Measurements from ENCODE around the gene ELMO1.

Gene ELMO1

GRCh38 chr7:37475646-37476045 lies 27.0 kb upstream of the ELMO1 start:
- TF ChIP-seq, protein P1, sequence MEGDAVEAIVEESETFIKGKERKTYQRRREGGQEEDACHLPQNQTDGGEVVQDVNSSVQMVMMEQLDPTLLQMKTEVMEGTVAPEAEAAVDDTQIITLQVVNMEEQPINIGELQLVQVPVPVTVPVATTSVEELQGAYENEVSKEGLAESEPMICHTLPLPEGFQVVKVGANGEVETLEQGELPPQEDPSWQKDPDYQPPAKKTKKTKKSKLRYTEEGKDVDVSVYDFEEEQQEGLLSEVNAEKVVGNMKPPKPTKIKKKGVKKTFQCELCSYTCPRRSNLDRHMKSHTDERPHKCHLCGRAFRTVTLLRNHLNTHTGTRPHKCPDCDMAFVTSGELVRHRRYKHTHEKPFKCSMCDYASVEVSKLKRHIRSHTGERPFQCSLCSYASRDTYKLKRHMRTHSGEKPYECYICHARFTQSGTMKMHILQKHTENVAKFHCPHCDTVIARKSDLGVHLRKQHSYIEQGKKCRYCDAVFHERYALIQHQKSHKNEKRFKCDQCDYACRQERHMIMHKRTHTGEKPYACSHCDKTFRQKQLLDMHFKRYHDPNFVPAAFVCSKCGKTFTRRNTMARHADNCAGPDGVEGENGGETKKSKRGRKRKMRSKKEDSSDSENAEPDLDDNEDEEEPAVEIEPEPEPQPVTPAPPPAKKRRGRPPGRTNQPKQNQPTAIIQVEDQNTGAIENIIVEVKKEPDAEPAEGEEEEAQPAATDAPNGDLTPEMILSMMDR (conservative IDR thresholded peaks at IDR 0.05; ENCODE audit: low read length): no peak
- H3K4me3 ChIP-seq (ENCODE audit: low read length): no peak overlapping the region
- DNase-seq (ENCODE audit: low read depth): no peak

DNA sequence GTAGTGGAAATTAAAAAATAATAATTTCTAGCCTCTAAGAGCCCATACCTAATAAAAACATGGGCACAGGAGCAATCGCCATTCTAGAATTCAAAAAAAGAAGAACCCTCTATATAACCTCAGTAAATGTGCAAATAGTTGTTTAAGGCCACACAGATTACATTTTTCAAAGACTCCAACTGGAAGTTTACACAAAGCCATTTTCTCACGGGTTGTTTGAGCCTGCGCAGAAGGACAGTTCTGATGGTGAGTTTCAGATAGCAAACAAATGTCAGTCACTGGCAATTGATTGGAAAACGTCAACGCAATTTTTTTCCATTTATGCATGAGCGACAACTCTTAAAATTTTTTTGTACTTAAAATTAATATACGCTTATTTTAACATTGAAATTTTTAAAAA lies 23.0 kb upstream of the ELMO1 start:
- TF ChIP-seq, protein P1 (conservative IDR thresholded peaks at IDR 0.05; ENCODE audit: low read length): no peak
- H3K4me3 ChIP-seq (ENCODE audit: low read length): no peak overlapping the region
- no peak for DNase-seq (ENCODE audit: low read depth)

DNA sequence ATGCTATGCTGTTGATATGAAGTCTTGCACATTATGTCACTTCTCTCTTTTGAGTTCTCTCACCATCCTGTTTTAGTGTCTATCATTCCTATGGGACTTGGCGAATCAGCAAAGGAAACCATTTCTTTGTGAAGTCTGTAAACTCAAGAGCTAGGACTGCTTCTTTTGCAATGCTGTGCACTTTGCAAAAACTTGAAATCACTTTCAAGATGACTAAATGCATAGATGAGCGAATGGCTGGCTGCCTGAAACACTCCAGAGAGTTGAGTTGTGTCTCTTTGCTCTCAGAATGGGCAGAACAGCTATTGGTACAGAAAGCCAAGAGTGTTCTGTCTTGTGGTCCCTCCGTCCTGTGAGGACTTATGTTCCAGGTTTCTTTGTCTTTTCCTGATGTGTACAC lies 18.3 kb upstream of the ELMO1 start:
- TF ChIP-seq, protein P1 (conservative IDR thresholded peaks at IDR 0.05; ENCODE audit: low read length): no peak
- DNase-seq (ENCODE audit: low read depth): no peak
- H3K4me3 ChIP-seq (ENCODE audit: low read length): no peak overlapping the region

DNA sequence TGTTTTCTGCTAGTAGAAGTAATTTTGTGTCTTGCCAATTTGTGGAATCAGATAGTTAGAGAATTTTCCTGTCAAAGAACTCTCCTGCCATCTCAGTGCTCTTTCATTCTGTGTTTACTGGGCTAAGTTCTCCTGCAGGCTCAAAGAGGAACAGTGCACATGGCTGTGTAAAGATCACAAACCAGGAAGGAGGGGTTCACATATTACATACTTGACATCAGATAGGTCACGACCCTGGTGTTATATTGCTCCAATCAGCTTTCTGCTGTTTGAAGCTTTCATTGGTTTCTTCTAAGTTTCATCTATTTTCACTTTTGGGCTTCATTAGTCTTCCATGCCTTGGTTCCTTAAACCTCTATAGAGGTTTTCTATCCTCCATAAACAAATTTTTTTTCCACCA lies 13.5 kb upstream of the ELMO1 start:
- DNase-seq (ENCODE audit: low read depth): no peak
- H3K4me3 ChIP-seq (ENCODE audit: low read length): no peak overlapping the region
- TF ChIP-seq, protein P1 (conservative IDR thresholded peaks at IDR 0.05; ENCODE audit: low read length): no peak

- TF ChIP-seq, protein P1 (conservative IDR thresholded peaks at IDR 0.05; ENCODE audit: low read length): no peak
- DNase-seq (ENCODE audit: low read depth): no peak
- H3K4me3 ChIP-seq (ENCODE audit: low read length): no peak overlapping the region
Observed at GRCh38 chr7:37455081-37455480, 6.4 kb upstream of the ELMO1 start.

- TF ChIP-seq, protein P1 (conservative IDR thresholded peaks at IDR 0.05; ENCODE audit: low read length): no peak
- DNase-seq (ENCODE audit: low read depth): no peak
Observed at GRCh38 chr7:37452346-37452745, 3.7 kb upstream of the ELMO1 start.

GRCh38 chr7:37450035-37450434 lies 1.4 kb upstream of the ELMO1 start:
- no peak overlapping the region for H3K4me3 ChIP-seq (ENCODE audit: low read length)
- TF ChIP-seq, protein P1 (conservative IDR thresholded peaks at IDR 0.05; ENCODE audit: low read length): no peak
- DNase-seq (ENCODE audit: low read depth): no peak

More at GRCh38 chr7:37452346-37452745, 3.7 kb upstream of the ELMO1 start:
- H3K4me3 ChIP-seq (ENCODE audit: low read length): no peak overlapping the region

Measured in AG10803 (cell line).